ENCODE data around the gene DALRD3.

GRCh38 chr3:49006408-49007067 lies 11.8 kb downstream of the DALRD3 start:
- TF ChIP-seq, protein P1, sequence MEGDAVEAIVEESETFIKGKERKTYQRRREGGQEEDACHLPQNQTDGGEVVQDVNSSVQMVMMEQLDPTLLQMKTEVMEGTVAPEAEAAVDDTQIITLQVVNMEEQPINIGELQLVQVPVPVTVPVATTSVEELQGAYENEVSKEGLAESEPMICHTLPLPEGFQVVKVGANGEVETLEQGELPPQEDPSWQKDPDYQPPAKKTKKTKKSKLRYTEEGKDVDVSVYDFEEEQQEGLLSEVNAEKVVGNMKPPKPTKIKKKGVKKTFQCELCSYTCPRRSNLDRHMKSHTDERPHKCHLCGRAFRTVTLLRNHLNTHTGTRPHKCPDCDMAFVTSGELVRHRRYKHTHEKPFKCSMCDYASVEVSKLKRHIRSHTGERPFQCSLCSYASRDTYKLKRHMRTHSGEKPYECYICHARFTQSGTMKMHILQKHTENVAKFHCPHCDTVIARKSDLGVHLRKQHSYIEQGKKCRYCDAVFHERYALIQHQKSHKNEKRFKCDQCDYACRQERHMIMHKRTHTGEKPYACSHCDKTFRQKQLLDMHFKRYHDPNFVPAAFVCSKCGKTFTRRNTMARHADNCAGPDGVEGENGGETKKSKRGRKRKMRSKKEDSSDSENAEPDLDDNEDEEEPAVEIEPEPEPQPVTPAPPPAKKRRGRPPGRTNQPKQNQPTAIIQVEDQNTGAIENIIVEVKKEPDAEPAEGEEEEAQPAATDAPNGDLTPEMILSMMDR (IDR thresholded peaks at IDR 0.05; ENCODE audit: low read depth, low read length): no peak
- no peak for TF ChIP-seq MYC (IDR thresholded peaks at IDR 0.05; ENCODE audit: low read depth, low read length)

Data from NB4 (cell line).